ENCODE results near the gene PKLR. TPM values are rescaled to one million over a fixed set of nuclear protein-coding genes. Genes with fewer than 3 reads are reported as not detected.

PKLR gene
- total RNA-seq, 4 donors from 2014 or later, result 0.21 TPM; not detected in 3

DNA sequence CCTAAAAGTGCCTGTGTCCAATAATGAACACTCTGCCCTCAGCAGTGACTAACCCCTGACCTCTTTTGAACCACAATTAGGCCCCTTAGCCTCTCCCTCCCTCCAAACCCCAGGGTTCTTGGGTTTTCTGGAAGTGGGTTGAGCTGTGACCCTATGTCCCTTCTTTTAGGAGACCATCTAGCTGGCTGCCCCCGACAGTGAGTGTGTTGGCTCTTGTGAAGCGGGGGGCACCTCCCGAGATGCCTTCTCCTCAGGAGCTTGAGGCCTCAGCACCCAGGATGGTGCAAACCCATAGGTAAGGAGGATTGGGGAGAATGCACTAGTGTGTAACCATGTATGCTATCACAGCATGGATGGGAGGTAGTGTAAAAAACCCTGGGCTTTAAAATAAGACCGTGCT, 26.7 kb upstream of the PKLR start:
- TF ChIP-seq, protein P1, sequence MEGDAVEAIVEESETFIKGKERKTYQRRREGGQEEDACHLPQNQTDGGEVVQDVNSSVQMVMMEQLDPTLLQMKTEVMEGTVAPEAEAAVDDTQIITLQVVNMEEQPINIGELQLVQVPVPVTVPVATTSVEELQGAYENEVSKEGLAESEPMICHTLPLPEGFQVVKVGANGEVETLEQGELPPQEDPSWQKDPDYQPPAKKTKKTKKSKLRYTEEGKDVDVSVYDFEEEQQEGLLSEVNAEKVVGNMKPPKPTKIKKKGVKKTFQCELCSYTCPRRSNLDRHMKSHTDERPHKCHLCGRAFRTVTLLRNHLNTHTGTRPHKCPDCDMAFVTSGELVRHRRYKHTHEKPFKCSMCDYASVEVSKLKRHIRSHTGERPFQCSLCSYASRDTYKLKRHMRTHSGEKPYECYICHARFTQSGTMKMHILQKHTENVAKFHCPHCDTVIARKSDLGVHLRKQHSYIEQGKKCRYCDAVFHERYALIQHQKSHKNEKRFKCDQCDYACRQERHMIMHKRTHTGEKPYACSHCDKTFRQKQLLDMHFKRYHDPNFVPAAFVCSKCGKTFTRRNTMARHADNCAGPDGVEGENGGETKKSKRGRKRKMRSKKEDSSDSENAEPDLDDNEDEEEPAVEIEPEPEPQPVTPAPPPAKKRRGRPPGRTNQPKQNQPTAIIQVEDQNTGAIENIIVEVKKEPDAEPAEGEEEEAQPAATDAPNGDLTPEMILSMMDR (IDR thresholded peaks at IDR 0.05), result no peak
- H3K36me3 ChIP-seq, result no peaks in the 10 kb centered on the region

DNA sequence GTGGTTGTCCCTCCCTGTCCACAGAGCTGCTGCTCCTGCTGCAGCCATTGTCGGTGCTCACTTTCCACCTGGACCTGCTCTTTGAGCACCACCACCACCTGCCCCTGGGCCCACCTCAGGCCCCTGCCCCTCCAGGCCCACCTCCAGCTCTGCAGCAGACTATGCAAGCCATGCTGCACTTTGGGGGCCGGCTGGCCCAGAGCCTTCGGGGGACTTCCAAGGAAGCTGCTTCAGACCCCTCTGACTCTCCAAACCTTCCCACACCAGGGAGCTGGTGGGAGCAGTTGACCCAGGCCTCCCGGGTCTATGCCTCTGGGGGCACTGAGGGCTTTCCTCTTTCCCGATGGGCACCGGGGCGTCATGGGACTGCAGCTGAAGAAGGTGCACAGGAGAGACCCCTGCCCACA, 25.4 kb upstream of the PKLR start:
- peaks cover 8 to 10% of the 10 kb centered on the region in 2 donors for H3K4me1 ChIP-seq
- H3K4me3 ChIP-seq, result no peak overlapping the region
- H3K27ac ChIP-seq, result no peak overlapping the region
- no peak for TF ChIP-seq POLR2A (IDR thresholded peaks at IDR 0.05)
- TF ChIP-seq, protein P1 (IDR thresholded peaks at IDR 0.05), result no peak
- H3K9me3 ChIP-seq, result no peaks in the 10 kb centered on the region
- intact Hi-C loops (cut with DNase I; ENCODE audit: low total_unique reads), result no loop called here
- DNase-seq, result no peak
- H3K27me3 ChIP-seq, result no peaks in the 10 kb centered on the region
- no peaks in the 10 kb centered on the region for H3K36me3 ChIP-seq

More for the DNA sequence above, 26.7 kb upstream of the PKLR start:
- intact Hi-C loops (cut with DNase I; ENCODE audit: low total_unique reads), result no loop called here
- Histone ChIP-seq H3K27ac (no peak overlapping the region), H3K27me3 (no peaks in the 10 kb centered on the region), H3K9me3 (no peaks in the 10 kb centered on the region), H3K4me1 (peaks cover 3 to 7% of the 10 kb centered on the region in 2 donors), H3K4me3 (no peak overlapping the region)
- no peak for DNase-seq

DNA sequence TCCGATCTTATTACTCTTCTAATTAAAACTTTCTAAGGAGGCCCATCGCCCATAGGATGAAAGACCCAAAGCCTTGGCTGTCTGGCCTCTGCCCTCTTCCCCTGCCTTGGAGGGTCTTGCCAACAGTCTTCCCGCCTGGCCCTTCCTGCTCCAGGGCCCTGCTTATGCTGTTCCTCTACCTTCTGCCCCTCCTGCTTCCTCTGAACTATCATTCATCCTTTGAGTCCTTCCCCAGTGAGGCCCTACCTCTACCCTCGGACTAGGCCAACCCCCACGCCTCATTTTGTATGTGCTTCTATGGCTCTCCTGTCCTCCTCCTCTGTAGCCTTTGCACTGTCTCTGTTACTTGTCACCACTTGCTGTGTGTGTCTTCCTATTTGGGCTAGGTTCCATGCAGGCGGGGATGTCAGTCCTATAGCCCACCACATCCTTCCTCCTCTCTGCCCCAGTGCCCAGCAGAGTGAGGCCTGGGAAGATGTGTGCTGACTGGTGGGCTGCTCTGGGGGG, 24.8 kb upstream of the PKLR start:
- H3K27me3 ChIP-seq, result no peaks in the 10 kb centered on the region
- no peaks in the 10 kb centered on the region for H3K9me3 ChIP-seq
- H3K4me3 ChIP-seq, result no peak overlapping the region
- DNase-seq, result no peak
- H3K4me1 ChIP-seq, result peaks cover 8 to 13% of the 10 kb centered on the region in 2 donors
- intact Hi-C loops (cut with DNase I; ENCODE audit: low total_unique reads), result no loop called here
- no peak overlapping the region for H3K27ac ChIP-seq
- TF ChIP-seq POLR2A (IDR thresholded peaks at IDR 0.05), result no peak
- TF ChIP-seq, protein P1 (IDR thresholded peaks at IDR 0.05), result no peak
- H3K36me3 ChIP-seq, result no peaks in the 10 kb centered on the region

DNA sequence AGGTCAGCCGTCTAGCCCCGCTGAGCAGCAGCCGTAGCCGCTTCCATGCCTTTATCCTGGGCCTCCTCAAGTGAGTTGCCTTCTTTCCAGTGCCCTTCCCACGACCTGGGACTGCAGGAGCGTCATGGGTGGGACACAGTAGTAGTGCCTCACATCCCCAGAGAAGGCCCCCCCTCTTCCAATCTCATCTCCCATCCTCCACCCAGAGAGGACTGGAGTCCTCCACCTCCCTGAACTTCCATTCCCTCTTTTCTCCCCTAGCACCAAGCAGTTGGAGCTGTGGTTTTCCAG, 24.3 kb upstream of the PKLR start:
- peak overlapping the region; percentile 97 to 99 for H3K27ac ChIP-seq
- no peak for DNase-seq
- peak overlapping the region in 1 of 2 donors; percentile 72 for H3K4me3 ChIP-seq
- intact Hi-C loops (cut with DNase I; ENCODE audit: low total_unique reads), result no loop called here
- H3K4me1 ChIP-seq, result peaks cover 8 to 13% of the 10 kb centered on the region in 2 donors
- no peaks in the 10 kb centered on the region for H3K27me3 ChIP-seq
- H3K36me3 ChIP-seq, result no peaks in the 10 kb centered on the region
- TF ChIP-seq POLR2A (IDR thresholded peaks at IDR 0.05), result no peak
- TF ChIP-seq, protein P1 (IDR thresholded peaks at IDR 0.05), result no peak
- no peaks in the 10 kb centered on the region for H3K9me3 ChIP-seq

DNA sequence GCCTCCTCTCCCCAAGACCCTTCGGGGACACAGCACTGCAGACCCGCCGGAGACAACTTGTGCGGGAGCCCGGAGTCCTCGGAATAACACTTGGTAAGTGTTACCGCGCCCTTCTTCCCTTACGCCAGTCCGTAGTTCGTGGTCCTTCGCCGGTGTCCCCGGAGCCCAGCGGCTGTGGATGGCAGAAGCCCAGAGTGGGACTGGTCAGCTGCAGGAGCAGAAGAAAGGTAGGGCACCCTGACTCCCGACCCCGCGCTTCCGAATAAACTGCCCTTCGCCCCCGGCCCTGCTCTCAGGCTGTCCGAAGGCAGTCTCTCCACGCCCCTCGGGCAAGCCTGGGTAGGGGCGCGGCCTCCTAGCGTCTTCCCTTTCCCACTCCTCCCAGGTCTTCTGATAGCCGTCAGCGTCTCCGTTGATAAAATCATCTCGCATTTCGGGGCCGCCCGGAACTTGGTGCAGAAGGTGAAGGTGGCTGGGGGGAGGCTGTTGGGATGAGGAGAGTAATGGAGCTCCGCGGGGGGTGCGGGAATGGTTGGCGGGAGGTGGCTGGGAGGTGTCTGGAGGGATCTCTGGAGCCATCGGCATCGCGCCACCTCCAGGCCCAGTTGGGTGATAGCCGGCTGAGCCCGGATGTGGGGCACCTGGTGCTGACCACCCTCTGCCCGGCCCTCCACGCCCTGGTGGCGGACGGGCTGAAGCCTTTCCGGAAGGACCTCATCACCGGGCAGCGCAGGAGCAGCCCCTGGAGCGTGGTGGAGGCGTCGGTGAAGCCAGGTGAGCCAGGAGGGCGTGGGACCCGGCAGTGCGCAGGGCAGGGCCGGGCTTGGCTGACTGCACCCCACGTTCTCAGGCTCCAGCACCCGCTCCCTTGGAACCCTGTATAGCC, 23.7 kb upstream of the PKLR start:
- H3K27ac ChIP-seq, result peak overlapping the region; percentile 97 to 99
- H3K9me3 ChIP-seq, result no peaks in the 10 kb centered on the region
- no peaks in the 10 kb centered on the region for H3K27me3 ChIP-seq
- H3K4me1 ChIP-seq, result peaks cover 8 to 17% of the 10 kb centered on the region in 2 donors
- peak; percentile 59 to 64 for DNase-seq
- intact Hi-C loops (cut with DNase I; ENCODE audit: low total_unique reads), result loop anchor here (5.0 kb wide), 1 partner anchor 48 kb away; the partner anchor contains the start of gene HCN3
- no peak for TF ChIP-seq POLR2A (IDR thresholded peaks at IDR 0.05)
- TF ChIP-seq, protein P1 (IDR thresholded peaks at IDR 0.05), result peak; percentile 12 to 48 (median 38)
- H3K4me3 ChIP-seq, result peak overlapping the region; percentile 72 to 86
- no peaks in the 10 kb centered on the region for H3K36me3 ChIP-seq
